HCT116 (cell line): ENCODE results near the gene DRAXIN. TPM values are rescaled to one million over a fixed set of nuclear protein-coding genes. Genes with fewer than 3 reads are reported as not detected.

Experiments
- ATAC-seq: fragments of 200-7000 bp; cut with Tn5 transposase; 2 replicates; pipeline ENCODE4 v1.9.1; 2020; ENCODE audit warnings: mild to moderate bottlenecking, moderate library complexity
- BruUV-seq: library from RNA; stranded (reverse); fragments of 400-500 nt; replicated peaks from 2 replicates; lab custom pipeline; 2021; lab: Mats Ljungman, UMichigan
- CTCF ChIA-PET: fragments of 300-600 bp; sonication (Branson Sonifier 250); formaldehyde crosslinking; loops from one replicate; lab custom pipeline; 2021; ENCODE audit warnings: antibody characterized with exemption; lab: Charles Lee
- POLR2A ChIA-PET: fragments of 300-600, 350-600 bp; sonication (Branson Sonifier 250); formaldehyde crosslinking; loops from one replicate; lab custom pipeline; 2021; ENCODE audit warnings: antibody characterized with exemption; lab: Charles Lee
- RAD21 ChIA-PET, 2 experiments: fragments of 300-600 bp; sonication (Branson Sonifier 250); formaldehyde crosslinking; loops; one replicate each; lab custom pipeline; 2023; ENCODE audit warnings: low total read pairs in 2 of 2; ENCODE audit not compliant: uncharacterized antibody in 2 of 2, unreplicated experiment in 2 of 2, low non-redundant PET in 1 of 2; lab: Charles Lee
- DNase-seq: peaks from one replicate; pipeline ENCODE4 v3.0.0-alpha.2; 2010; ENCODE audit warnings: low read depth, low spot score
- H2AFZ ChIP-seq: fragments of 200-600 bp; shearing (Covaris generic), sonication (generic); 2 replicates; pipeline ENCODE4 v1.6.1; 2017; ENCODE audit warnings: low read depth, mixed run types, mixed read lengths, antibody characterized with exemption, low read length; ENCODE audit not compliant: poor library complexity, severe bottlenecking
- H3K27ac ChIP-seq: 2 replicates; pipeline ENCODE4 v1.5.1; 2012; ENCODE audit warnings: low read depth, low read length
- H3K27me3 ChIP-seq: fragments of 200-600 bp; sonication (generic); 2 replicates; pipeline ENCODE4 v1.6.1; 2016; ENCODE audit warnings: mixed run types, low read length, mixed read lengths; ENCODE audit not compliant: insufficient read depth
- H3K36me3 ChIP-seq, 2 experiments: fragments of 200-500 bp in 1 of 2; fragments of 200-600 bp in 1 of 2; sonication (Bioruptor generic) in 1 of 2; sonication (generic) in 1 of 2; 2 replicates each; pipeline versions ENCODE4 v1.5.1 to v1.6.1; 2014 to 2016; ENCODE audit warnings: low read length in 2 of 2, inconsistent platforms in 1 of 2, mixed read lengths in 1 of 2, mixed run types in 1 of 2; ENCODE audit not compliant: insufficient read depth in 2 of 2, control insufficient read depth in 1 of 2
- H3K4me1 ChIP-seq, 2 experiments: fragments of 200-600 bp in 1 of 2; sonication (generic) in 1 of 2; 2 replicates each; pipeline versions ENCODE4 v1.5.1 to v1.6.1; 2012 to 2017; ENCODE audit warnings: low read length in 2 of 2, inconsistent platforms in 1 of 2, mild to moderate bottlenecking in 1 of 2, mixed read lengths in 1 of 2, mixed run types in 1 of 2, moderate library complexity in 1 of 2; ENCODE audit not compliant: insufficient read depth in 2 of 2, control insufficient read depth in 1 of 2
- H3K4me2 ChIP-seq: fragments of 200-600 bp; sonication (generic); 2 replicates; pipeline ENCODE4 v1.6.1; 2017; ENCODE audit warnings: mixed run types, low read length, mixed read lengths
- H3K4me3 ChIP-seq, 2 experiments: fragments of 200-600 bp in 1 of 2; sonication (generic) in 1 of 2; replicated peaks in 1 of 2; 2 replicates each; pipeline ENCODE4 v1.5.1; 2011 to 2016; ENCODE audit warnings: low read length in 2 of 2, control low read depth in 1 of 2, low read depth in 1 of 2, mild to moderate bottlenecking in 1 of 2, mixed read lengths in 1 of 2, mixed run types in 1 of 2
- H3K79me2 ChIP-seq: fragments of 200-600 bp; sonication (generic); 2 replicates; pipeline ENCODE4 v1.6.1; 2017; ENCODE audit warnings: mild to moderate bottlenecking, mixed run types, low read length, moderate library complexity, mixed read lengths; ENCODE audit not compliant: insufficient read depth
- H3K9ac ChIP-seq: fragments of 200-600 bp; sonication (generic); 2 replicates; pipeline ENCODE4 v1.6.1; 2016; ENCODE audit warnings: low read length, mixed read lengths
- H3K9me2 ChIP-seq: fragments of 200-600 bp; sonication (generic), shearing (Covaris generic); 2 replicates; pipeline ENCODE4 v1.6.1; 2017; ENCODE audit warnings: mixed run types, mild to moderate bottlenecking, moderate library complexity; ENCODE audit not compliant: insufficient read depth
- H3K9me3 ChIP-seq, 2 experiments: fragments of 200-500 bp in 1 of 2; fragments of 200-600 bp in 1 of 2; sonication (Bioruptor generic) in 1 of 2; sonication (generic) in 1 of 2; 2 replicates each; pipeline ENCODE4 v1.6.1; 2014 to 2017; ENCODE audit warnings: low read length in 2 of 2, mixed read lengths in 2 of 2, inconsistent platforms in 1 of 2, low read depth in 1 of 2, mild to moderate bottlenecking in 1 of 2, mixed run types in 1 of 2, moderate library complexity in 1 of 2; ENCODE audit not compliant: control insufficient read depth in 1 of 2, insufficient read depth in 1 of 2
- H4K20me1 ChIP-seq: fragments of 200-600 bp; sonication (generic), shearing (Covaris generic); 2 replicates; pipeline ENCODE4 v1.6.1; 2017; ENCODE audit warnings: mixed run types, mild to moderate bottlenecking, moderate library complexity; ENCODE audit not compliant: insufficient read depth
- CBX3 ChIP-seq: IDR thresholded peaks from 2 replicates; pipeline ENCODE4 v1.6.1; 2012; ENCODE audit warnings: low read depth
- CEBPB ChIP-seq: IDR thresholded peaks from 2 replicates; pipeline ENCODE4 v1.6.1; 2012; ENCODE audit warnings: low read depth
- EZH2phosphoT487 ChIP-seq: fragments of 200-600 bp; IDR thresholded peaks from 2 replicates; pipeline ENCODE4 v1.6.1; 2018; ENCODE audit warnings: antibody characterized with exemption, borderline replicate concordance
- MAX ChIP-seq: IDR thresholded peaks from 2 replicates; pipeline ENCODE4 v1.6.1; 2012
- POLR2A ChIP-seq: IDR thresholded peaks from 2 replicates; pipeline ENCODE4 v1.7.0; 2011; ENCODE audit warnings: borderline replicate concordance; ENCODE audit not compliant: insufficient read depth, insufficient read length; ENCODE audit errors: extremely low read depth
- SIN3A ChIP-seq: IDR thresholded peaks from 2 replicates; pipeline ENCODE4 v1.6.1; 2012; ENCODE audit warnings: low read depth
- ZBTB33 ChIP-seq: IDR thresholded peaks from 2 replicates; pipeline ENCODE4 v1.6.1; 2011; ENCODE audit warnings: mild to moderate bottlenecking, low read length, moderate library complexity; ENCODE audit not compliant: insufficient replicate concordance; ENCODE audit errors: extremely low read depth
- intact Hi-C: fragments of 100-400 bp; cut with micrococcal nuclease; formaldehyde crosslinking; loops from 2 replicates; pipeline ENCODE4 v1.10.0; 2022
- total RNA-seq: library from RNA; stranded (reverse); gene quantifications from one replicate; pipeline ENCODE4 v1.2.1, GENCODE V29; 2021; ENCODE audit not compliant: unreplicated experiment
- TF ChIP-seq, protein P1 (sequence below): IDR thresholded peaks from 2 replicates; pipeline ENCODE4 v1.6.1; 2012; ENCODE audit warnings: low read depth

Gene DRAXIN
- total RNA-seq, 1 experiment from 2014 or later: 0.47 TPM

- no peaks in the 10 kb centered on the region for H3K36me3 ChIP-seq
- no peaks in the 10 kb centered on the region for H3K27me3 ChIP-seq
- no TSS peak for BruUV-seq
- intact Hi-C loops: no loop called here
- TF ChIP-seq MAX (no peak), CEBPB (no peak), SIN3A (no peak), EZH2phosphoT487 (no peak), POLR2A (no peak), CBX3 (no peak)
- no peaks in the 10 kb centered on the region for H3K9me3 ChIP-seq
- H3K27ac ChIP-seq: no peak overlapping the region
- no peak overlapping the region for H3K4me3 ChIP-seq
- ATAC-seq (no peak), DNase-seq (no peak)
- H4K20me1 ChIP-seq: no peaks in the 10 kb centered on the region
- H3K79me2 ChIP-seq: peaks cover 7% of the 10 kb centered on the region; the same call in 1 of the 2 replicates
- RAD21 ChIA-PET: interaction anchor here in 1 of 2 experiments (0.6 kb wide), 1 partner anchor 69 kb away, joined by 6 read pairs; no protein-coding TSS in a partner anchor
- H3K9ac ChIP-seq: no peak overlapping the region
- peaks cover 23 to 44% of the 10 kb centered on the region in 2 experiments; a peak in 3 of 4 replicates for H3K4me1 ChIP-seq
- CTCF ChIA-PET: interaction anchor here (0.9 to 2.5 kb wide), 2 partner anchors 64 to 70 kb away, joined by 3 to 15 read pairs; no protein-coding TSS in a partner anchor
- no peak overlapping the region for H3K4me2 ChIP-seq
- POLR2A ChIA-PET: interaction anchor here (0.7 kb wide), 1 partner anchor 14 kb away, joined by 3 read pairs; no protein-coding TSS in a partner anchor
- H3K9me2 ChIP-seq: no peaks in the 10 kb centered on the region
- no peak overlapping the region for H2AFZ ChIP-seq
Measured at GRCh38 chr1:11649237-11649623, 42.3 kb upstream of the DRAXIN start.

- CTCF ChIA-PET: interaction anchor here (0.8 to 2.5 kb wide), 8 partner anchors 15 to 72 kb away, joined by 3 to 15 read pairs (median 4); partner anchors contain the start of gene FBXO6
- no peak for DNase-seq
- Histone ChIP-seq H3K4me2 (peak overlapping the region; percentile 71), H3K27ac (no peak overlapping the region), H4K20me1 (no peaks in the 10 kb centered on the region), H3K9ac (no peak overlapping the region), H2AFZ (no peak overlapping the region), H3K9me3 (no peaks in the 10 kb centered on the region), H3K9me2 (no peaks in the 10 kb centered on the region), H3K79me2 (peaks cover 7% of the 10 kb centered on the region; the same call in 1 of the 2 replicates), H3K36me3 (no peaks in the 10 kb centered on the region), H3K4me3 (peak overlapping the region in 1 of 2 experiments; percentile 50; a peak in 2 of 4 replicates), H3K27me3 (no peaks in the 10 kb centered on the region), H3K4me1 (peaks cover 23 to 44% of the 10 kb centered on the region in 2 experiments; a peak in 3 of 4 replicates)
- RAD21 ChIA-PET: interaction anchor here in 1 of 2 experiments (1.0 to 1.4 kb wide), 2 partner anchors 61 to 70 kb away, joined by 3 to 7 read pairs; no protein-coding TSS in a partner anchor
- no TSS peak for BruUV-seq
- TF ChIP-seq, protein P1, sequence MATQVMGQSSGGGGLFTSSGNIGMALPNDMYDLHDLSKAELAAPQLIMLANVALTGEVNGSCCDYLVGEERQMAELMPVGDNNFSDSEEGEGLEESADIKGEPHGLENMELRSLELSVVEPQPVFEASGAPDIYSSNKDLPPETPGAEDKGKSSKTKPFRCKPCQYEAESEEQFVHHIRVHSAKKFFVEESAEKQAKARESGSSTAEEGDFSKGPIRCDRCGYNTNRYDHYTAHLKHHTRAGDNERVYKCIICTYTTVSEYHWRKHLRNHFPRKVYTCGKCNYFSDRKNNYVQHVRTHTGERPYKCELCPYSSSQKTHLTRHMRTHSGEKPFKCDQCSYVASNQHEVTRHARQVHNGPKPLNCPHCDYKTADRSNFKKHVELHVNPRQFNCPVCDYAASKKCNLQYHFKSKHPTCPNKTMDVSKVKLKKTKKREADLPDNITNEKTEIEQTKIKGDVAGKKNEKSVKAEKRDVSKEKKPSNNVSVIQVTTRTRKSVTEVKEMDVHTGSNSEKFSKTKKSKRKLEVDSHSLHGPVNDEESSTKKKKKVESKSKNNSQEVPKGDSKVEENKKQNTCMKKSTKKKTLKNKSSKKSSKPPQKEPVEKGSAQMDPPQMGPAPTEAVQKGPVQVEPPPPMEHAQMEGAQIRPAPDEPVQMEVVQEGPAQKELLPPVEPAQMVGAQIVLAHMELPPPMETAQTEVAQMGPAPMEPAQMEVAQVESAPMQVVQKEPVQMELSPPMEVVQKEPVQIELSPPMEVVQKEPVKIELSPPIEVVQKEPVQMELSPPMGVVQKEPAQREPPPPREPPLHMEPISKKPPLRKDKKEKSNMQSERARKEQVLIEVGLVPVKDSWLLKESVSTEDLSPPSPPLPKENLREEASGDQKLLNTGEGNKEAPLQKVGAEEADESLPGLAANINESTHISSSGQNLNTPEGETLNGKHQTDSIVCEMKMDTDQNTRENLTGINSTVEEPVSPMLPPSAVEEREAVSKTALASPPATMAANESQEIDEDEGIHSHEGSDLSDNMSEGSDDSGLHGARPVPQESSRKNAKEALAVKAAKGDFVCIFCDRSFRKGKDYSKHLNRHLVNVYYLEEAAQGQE: no peak
- TF ChIP-seq EZH2phosphoT487: no peak
- no peak for TF ChIP-seq ZBTB33
- TF ChIP-seq POLR2A: no peak
- POLR2A ChIA-PET: interaction anchor here (1.0 kb wide), 1 partner anchor 15 kb away, joined by 4 read pairs; the partner anchor contains the start of gene FBXO6
- intact Hi-C loops: no loop called here
- no peak for ATAC-seq
Measured at GRCh38 chr1:11649624-11650330, 41.7 kb upstream of the DRAXIN start.
